ENCODE results near the gene IL25. TPM values are rescaled to one million over a fixed set of nuclear protein-coding genes. Genes with fewer than 3 reads are reported as not detected.

The IL25 gene
- total RNA-seq, 1 experiment from 2014 or later, result not detected

DNA sequence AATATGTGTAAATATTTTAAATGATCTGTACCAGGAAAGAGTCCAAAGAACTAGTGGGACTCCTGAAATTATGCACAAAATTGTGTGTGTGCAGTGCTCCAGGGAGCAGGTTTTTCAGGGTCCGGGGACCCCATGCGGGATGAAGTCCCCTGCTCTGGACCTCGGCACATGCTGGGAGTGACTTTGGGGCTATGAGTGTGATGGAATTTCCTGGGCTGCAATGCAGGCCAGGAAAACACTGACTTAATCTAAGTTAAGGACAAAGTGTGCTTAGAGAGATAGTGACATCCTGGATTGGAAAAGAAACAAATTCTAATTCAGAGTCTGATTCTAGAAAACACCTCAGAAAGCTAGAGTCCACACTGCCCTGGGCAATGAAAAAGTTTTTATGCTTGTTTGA is 41.6 kb downstream of the IL25 start:
- H3K4me1 Mint-ChIP-seq (ENCODE audit: low read depth, unreplicated experiment), result no peaks in the 10 kb centered on the region
- H3K36me3 ChIP-seq (ENCODE audit: control insufficient read depth, insufficient read depth, low read length), result no peaks in the 10 kb centered on the region
- no peak overlapping the region for H3K4me3 ChIP-seq (ENCODE audit: low read depth, low read length)
- H3K4me1 ChIP-seq, result no peaks in the 10 kb centered on the region
- no peaks in the 10 kb centered on the region for H3K27me3 Mint-ChIP-seq (ENCODE audit: insufficient read depth, unreplicated experiment)
- no peaks in the 10 kb centered on the region for H3K27me3 ChIP-seq (replicated peaks; ENCODE audit: control insufficient read depth, insufficient read depth, low read length)
- intact Hi-C loops (cut with micrococcal nuclease; ENCODE audit: unreplicated experiment), result no loop called here
- TF ChIP-seq, protein P1, sequence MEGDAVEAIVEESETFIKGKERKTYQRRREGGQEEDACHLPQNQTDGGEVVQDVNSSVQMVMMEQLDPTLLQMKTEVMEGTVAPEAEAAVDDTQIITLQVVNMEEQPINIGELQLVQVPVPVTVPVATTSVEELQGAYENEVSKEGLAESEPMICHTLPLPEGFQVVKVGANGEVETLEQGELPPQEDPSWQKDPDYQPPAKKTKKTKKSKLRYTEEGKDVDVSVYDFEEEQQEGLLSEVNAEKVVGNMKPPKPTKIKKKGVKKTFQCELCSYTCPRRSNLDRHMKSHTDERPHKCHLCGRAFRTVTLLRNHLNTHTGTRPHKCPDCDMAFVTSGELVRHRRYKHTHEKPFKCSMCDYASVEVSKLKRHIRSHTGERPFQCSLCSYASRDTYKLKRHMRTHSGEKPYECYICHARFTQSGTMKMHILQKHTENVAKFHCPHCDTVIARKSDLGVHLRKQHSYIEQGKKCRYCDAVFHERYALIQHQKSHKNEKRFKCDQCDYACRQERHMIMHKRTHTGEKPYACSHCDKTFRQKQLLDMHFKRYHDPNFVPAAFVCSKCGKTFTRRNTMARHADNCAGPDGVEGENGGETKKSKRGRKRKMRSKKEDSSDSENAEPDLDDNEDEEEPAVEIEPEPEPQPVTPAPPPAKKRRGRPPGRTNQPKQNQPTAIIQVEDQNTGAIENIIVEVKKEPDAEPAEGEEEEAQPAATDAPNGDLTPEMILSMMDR (IDR thresholded peaks at IDR 0.05; ENCODE audit: insufficient read depth in 1 of 2, low read depth in 1 of 2, low read length in 1 of 2, severe bottlenecking in 1 of 2, unreplicated experiment in 1 of 2), result no peak
- no peaks in the 10 kb centered on the region for H3K36me3 Mint-ChIP-seq (ENCODE audit: insufficient read depth, unreplicated experiment)
- DNase-seq, result no peak
- no peaks in the 10 kb centered on the region for H3K9me3 Mint-ChIP-seq (ENCODE audit: unreplicated experiment)
- BruUV-seq (replicated peaks), result no TSS peak
- no peak overlapping the region for H3K27ac Mint-ChIP-seq (ENCODE audit: unreplicated experiment)
- ChIA-PET CTCF (no interaction called here), POLR2A (no interaction called here)
- H3K4me3 Mint-ChIP-seq (ENCODE audit: unreplicated experiment), result no peak overlapping the region
- H3K9me3 ChIP-seq, result no peaks in the 10 kb centered on the region

DNA sequence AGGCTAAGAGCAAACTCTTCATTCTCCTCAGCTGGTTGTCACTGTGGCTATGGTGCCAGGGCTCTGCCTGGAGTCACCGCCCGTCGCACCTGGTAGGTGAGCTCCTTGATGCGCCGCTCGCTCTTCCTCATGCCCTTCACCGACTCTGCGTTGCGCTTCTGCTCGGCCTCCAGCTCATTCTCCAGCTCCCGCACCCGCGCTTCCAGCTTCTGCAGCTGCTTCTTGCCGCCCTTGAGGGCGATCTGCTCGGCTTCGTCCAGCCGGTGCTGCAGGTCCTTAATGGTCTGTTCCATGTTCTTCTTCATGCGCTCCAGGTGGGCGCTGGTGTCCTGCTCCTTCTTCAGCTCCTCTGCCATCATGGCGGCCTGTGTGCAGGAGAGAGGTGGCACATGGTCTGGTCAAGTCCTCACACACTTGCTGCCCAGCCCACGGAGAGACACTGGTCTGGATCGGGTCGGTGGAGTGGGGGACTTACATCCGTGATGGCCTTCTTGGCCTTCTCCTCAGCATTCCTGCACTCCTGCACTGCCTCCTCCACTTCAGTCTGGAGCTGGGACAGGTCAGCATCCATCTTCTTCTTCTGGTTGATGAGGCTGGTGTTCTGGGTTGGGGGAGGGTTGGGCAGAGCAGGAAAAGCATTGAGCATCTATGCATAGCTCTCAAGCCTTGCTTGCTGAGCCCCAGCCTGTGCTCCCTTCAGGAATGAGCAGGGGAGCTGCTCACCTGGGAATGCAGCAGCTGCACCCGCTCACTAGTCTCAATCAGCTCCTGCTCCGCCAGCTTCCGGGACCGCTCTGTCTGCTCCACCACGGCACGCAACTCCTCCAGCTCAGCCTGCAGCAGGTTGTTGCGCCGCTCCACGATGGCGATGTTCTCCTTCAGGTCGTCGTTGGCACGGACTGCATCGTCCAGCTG is 42.6 kb downstream of the IL25 start:
- Mint-ChIP-seq H3K27me3 (ENCODE audit: insufficient read depth, unreplicated experiment) (peaks cover under 1% of the 10 kb centered on the region), H3K36me3 (ENCODE audit: insufficient read depth, unreplicated experiment) (no peaks in the 10 kb centered on the region), H3K9me3 (ENCODE audit: unreplicated experiment) (no peaks in the 10 kb centered on the region), H3K4me1 (ENCODE audit: low read depth, unreplicated experiment) (no peaks in the 10 kb centered on the region), H3K27ac (ENCODE audit: unreplicated experiment) (no peak overlapping the region), H3K4me3 (ENCODE audit: unreplicated experiment) (no peak overlapping the region)
- ChIA-PET POLR2A (no interaction called here), CTCF (no interaction called here)
- BruUV-seq (replicated peaks), result no TSS peak
- H3K9me3 ChIP-seq, result no peaks in the 10 kb centered on the region
- H3K27me3 ChIP-seq (replicated peaks; ENCODE audit: control insufficient read depth, insufficient read depth, low read length), result no peaks in the 10 kb centered on the region
- no peak for DNase-seq
- intact Hi-C loops (cut with micrococcal nuclease; ENCODE audit: unreplicated experiment), result no loop called here
- TF ChIP-seq, protein P1 (IDR thresholded peaks at IDR 0.05; ENCODE audit: insufficient read depth in 1 of 2, low read depth in 1 of 2, low read length in 1 of 2, severe bottlenecking in 1 of 2, unreplicated experiment in 1 of 2), result no peak
- no peaks in the 10 kb centered on the region for H3K36me3 ChIP-seq (ENCODE audit: control insufficient read depth, insufficient read depth, low read length)
- H3K4me1 ChIP-seq, result no peaks in the 10 kb centered on the region
- H3K4me3 ChIP-seq (ENCODE audit: low read depth, low read length), result no peak overlapping the region

DNA sequence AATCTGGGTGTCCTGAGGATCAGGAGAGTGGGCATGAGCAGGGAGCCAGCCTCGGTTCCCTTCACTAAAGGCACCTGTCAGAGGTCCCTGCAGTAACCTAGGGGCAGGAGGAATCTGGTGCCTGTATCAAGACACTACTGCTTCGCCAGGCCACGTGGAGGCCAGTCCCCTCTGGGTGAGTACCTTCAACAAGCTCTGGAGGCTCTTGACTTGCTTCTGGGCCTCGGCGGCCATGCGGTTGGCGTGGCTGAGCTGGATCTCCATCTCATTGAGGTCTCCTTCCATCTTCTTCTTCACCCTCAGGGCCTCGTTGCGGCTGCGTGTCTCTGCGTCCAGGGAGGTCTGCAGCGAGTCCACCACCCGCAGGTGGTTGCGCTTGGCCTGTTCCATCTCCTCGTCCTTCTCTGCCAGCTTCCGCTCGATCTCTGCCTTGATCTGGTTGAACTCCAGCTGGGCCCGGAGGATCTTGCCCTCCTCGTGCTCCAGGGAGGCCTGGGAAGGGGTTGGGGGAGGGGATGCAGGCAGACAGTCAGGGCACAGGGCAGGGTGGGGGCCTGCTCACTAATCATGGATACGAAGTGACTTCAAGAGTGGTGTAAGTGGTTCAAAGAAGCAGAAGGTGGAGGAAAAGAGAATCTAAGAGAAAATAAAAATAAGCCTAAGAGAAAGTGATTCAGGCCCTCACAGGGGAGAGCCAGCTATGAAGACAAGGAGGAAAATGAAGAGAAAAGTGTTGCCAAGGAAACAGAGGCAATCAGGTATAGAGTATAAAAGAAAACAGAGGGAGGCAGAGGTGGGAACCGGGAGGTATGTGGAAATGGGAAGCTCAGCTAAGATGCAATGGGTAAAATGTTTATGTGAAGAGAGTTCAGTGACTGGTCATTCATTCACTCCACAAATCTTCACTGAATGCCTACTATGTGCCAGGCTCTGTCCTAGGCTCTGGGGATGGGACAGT is 43.5 kb downstream of the IL25 start:
- Mint-ChIP-seq H3K9me3 (ENCODE audit: unreplicated experiment) (no peaks in the 10 kb centered on the region), H3K27me3 (ENCODE audit: insufficient read depth, unreplicated experiment) (peaks cover 4% of the 10 kb centered on the region), H3K4me3 (ENCODE audit: unreplicated experiment) (no peak overlapping the region), H3K27ac (ENCODE audit: unreplicated experiment) (no peak overlapping the region), H3K4me1 (ENCODE audit: low read depth, unreplicated experiment) (no peaks in the 10 kb centered on the region), H3K36me3 (ENCODE audit: insufficient read depth, unreplicated experiment) (no peaks in the 10 kb centered on the region)
- no TSS peak for BruUV-seq (replicated peaks)
- Histone ChIP-seq H3K4me3 (ENCODE audit: low read depth, low read length) (no peak overlapping the region), H3K9me3 (no peaks in the 10 kb centered on the region), H3K36me3 (ENCODE audit: control insufficient read depth, insufficient read depth, low read length) (no peaks in the 10 kb centered on the region), H3K27me3 (replicated peaks; ENCODE audit: control insufficient read depth, insufficient read depth, low read length) (no peaks in the 10 kb centered on the region), H3K4me1 (no peaks in the 10 kb centered on the region)
- intact Hi-C loops (cut with micrococcal nuclease; ENCODE audit: unreplicated experiment), result no loop called here
- TF ChIP-seq, protein P1 (IDR thresholded peaks at IDR 0.05; ENCODE audit: insufficient read depth in 1 of 2, low read depth in 1 of 2, low read length in 1 of 2, severe bottlenecking in 1 of 2, unreplicated experiment in 1 of 2), result no peak
- DNase-seq, result no peak
- CTCF ChIA-PET, result no interaction called here
- POLR2A ChIA-PET, result no interaction called here

Data from Caco-2 (cell line).